Measurements from ENCODE around the gene D2HGDH. TPM values are rescaled to one million over a fixed set of nuclear protein-coding genes. Genes with fewer than 3 reads are reported as not detected.
A peak's percentile ranks its signal among the peaks of the same experiment; 100 is the strongest.

The D2HGDH gene
- total and polyA plus RNA-seq, 7 donors: 6.0 to 36.9 (median 12.0) TPM

GRCh38 chr2:241690202-241690717 is 44.2 kb upstream of the D2HGDH start:
- TF ChIP-seq POLR2A (IDR thresholded peaks at IDR 0.05) (no peak), POLR2AphosphoS5 (IDR thresholded peaks at IDR 0.05) (no peak), CTCF (IDR thresholded peaks at IDR 0.05) (no peak), EP300 (IDR thresholded peaks at IDR 0.05) (no peak)
- 78 to 89% methylated on average over 6 of the region's 6 CpGs for WGBS, 2 donors

GRCh38 chr2:241692448-241692847 is 42.0 kb upstream of the D2HGDH start:
- Histone ChIP-seq H3K4me3 (no peak overlapping the region), H3K27me3 (no peaks in the 10 kb centered on the region), H3K4me1 (peaks cover 0 to 20% (median 16%) of the 10 kb centered on the region in 4 donors), H3K36me3 (peaks cover 0 to 48% (median 10%) of the 10 kb centered on the region in 4 donors), H3K27ac (no peak overlapping the region), H3K9me3 (no peaks in the 10 kb centered on the region)
- TF ChIP-seq POLR2AphosphoS5 (IDR thresholded peaks at IDR 0.05) (no peak), CTCF (IDR thresholded peaks at IDR 0.05) (no peak), POLR2A (IDR thresholded peaks at IDR 0.05) (no peak), EP300 (IDR thresholded peaks at IDR 0.05) (no peak)
- no peak for DNase-seq
- WGBS, 2 donors: 95% methylated on average over 6 of the region's 6 CpGs
- intact Hi-C loops (cut with DNase I): no loop called here

More at GRCh38 chr2:241690202-241690717, 44.2 kb upstream of the D2HGDH start:
- intact Hi-C loops (cut with DNase I): no loop called here
- Histone ChIP-seq H3K27me3 (no peaks in the 10 kb centered on the region), H3K9me3 (no peaks in the 10 kb centered on the region), H3K4me3 (no peak overlapping the region), H3K27ac (no peak overlapping the region), H3K36me3 (peaks cover 0 to 46% (median 10%) of the 10 kb centered on the region in 4 donors), H3K4me1 (peaks cover 0 to 32% (median 25%) of the 10 kb centered on the region in 4 donors)
- DNase-seq: no peak

- no peaks in the 10 kb centered on the region for H3K9me3 ChIP-seq
- intact Hi-C loops (cut with DNase I): no loop called here
- H3K4me3 ChIP-seq: no peak overlapping the region
- peaks cover 0 to 2% (median under 1%) of the 10 kb centered on the region in 4 donors for H3K4me1 ChIP-seq
- WGBS, 2 donors: 97 to 98% methylated on average over 4 of the region's 4 CpGs
- peaks cover 0 to 34% (median 3%) of the 10 kb centered on the region in 4 donors for H3K36me3 ChIP-seq
- no peak overlapping the region for H3K27ac ChIP-seq
- DNase-seq: no peak
- TF ChIP-seq POLR2A (IDR thresholded peaks at IDR 0.05) (no peak), POLR2AphosphoS5 (IDR thresholded peaks at IDR 0.05) (no peak), CTCF (IDR thresholded peaks at IDR 0.05) (no peak), EP300 (IDR thresholded peaks at IDR 0.05) (no peak)
- H3K27me3 ChIP-seq: no peaks in the 10 kb centered on the region
These were observed 38.8 kb upstream of the D2HGDH start for GRCh38 chr2:241695651-241696050.

- no peaks in the 10 kb centered on the region for H3K27me3 ChIP-seq
- H3K36me3 ChIP-seq: peaks cover 0 to 18% (median 7%) of the 10 kb centered on the region in 4 donors
- H3K9me3 ChIP-seq: no peaks in the 10 kb centered on the region
- TF ChIP-seq POLR2AphosphoS5 (IDR thresholded peaks at IDR 0.05): no peak
- peak in 3 of 4 experiments; percentile 29 to 47 (median 35) for TF ChIP-seq CTCF (IDR thresholded peaks at IDR 0.05)
- peaks cover 0 to 25% (median 18%) of the 10 kb centered on the region in 4 donors for H3K4me1 ChIP-seq
- H3K4me3 ChIP-seq: peak overlapping the region; percentile 67 to 91 (median 86)
- H3K27ac ChIP-seq: peak overlapping the region; percentile 86 to 95 (median 93)
- intact Hi-C loops (cut with DNase I): loop anchor here (2.0 to 10.0 kb wide), 5 partner anchors 14 to 346 kb away; partner anchors contain the start of genes ATG4B, DTYMK, FARP2 and STK25
- no peak for DNase-seq
- WGBS, 2 donors: 0 to 1% methylated on average over 17 of the region's 17 CpGs
These were observed 33.4 kb upstream of the D2HGDH start for GRCh38 chr2:241701149-241701398.

All from sigmoid colon (tissue), 7 donors.